Activated CD4-positive, alpha-beta T cell treated with anti-CD3 and anti-CD28 coated beads for 24 hours (primary cell): ENCODE data around the gene CARD14.

ENCODE experiments used
- DNase-seq, 2 donors: peaks; one replicate each; pipeline ENCODE4 v3.0.0-alpha.2; 2020; ENCODE audit warnings: low read depth in 2 of 2

The CARD14 gene

DNA sequence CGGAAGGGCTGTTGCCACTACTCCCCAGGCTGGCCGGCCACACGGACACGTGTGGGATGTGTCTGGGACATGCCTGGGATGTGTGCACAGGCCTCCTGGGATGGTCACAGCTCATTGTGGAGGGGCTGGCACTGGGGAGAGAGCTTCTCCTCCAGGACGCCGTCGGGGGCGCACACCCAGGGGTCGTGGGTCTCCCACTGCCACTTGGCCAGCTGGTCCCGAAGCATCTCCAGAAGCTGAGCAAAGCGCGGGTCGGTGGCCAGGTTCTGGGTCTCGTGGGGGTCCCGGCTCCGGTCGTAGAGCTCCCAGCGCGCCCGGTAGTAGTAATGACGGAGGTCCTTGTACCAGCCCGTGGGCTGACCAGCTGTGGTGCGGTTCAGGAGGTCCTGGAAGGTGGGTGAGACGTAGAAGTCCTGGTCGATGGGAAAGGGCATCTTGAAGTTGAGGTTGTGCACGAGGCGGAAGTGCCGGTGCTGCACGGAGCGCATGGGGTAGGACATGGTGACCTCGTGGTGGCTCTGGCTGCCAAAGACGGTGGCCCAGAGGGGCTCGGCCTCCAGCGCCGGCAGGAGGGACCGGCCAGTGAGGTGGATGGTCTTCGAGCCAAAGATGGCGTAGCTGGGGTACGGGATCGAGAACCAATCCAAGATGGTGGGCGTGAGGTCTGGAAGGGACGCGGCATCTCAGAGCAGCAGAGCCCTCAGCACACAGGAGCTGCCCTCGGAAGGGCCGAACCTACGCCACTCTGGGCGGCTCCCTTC lies 40.7 kb downstream of the CARD14 start:
- DNase-seq = no peak

DNA sequence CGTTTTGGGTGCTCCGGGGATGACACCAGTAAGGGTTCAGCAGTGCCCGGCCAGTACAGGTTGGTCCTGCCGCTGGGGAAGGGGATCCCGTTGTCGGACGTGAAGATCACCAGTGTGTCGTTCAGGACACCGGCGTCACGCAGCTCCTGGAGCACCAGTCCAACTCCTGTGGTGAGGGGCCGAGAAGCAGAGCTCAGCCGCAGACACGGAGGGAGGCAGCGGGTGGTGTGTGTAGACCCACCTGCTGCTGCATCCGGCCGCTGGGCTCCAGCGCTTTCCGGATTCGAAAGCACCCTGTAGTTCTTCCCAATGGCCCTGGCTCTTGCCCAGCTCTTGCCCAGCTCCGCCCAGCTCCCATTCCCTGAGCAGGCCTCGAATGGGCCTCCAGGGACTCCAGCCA lies 42.3 kb downstream of the CARD14 start:
- DNase-seq = no peak

DNA sequence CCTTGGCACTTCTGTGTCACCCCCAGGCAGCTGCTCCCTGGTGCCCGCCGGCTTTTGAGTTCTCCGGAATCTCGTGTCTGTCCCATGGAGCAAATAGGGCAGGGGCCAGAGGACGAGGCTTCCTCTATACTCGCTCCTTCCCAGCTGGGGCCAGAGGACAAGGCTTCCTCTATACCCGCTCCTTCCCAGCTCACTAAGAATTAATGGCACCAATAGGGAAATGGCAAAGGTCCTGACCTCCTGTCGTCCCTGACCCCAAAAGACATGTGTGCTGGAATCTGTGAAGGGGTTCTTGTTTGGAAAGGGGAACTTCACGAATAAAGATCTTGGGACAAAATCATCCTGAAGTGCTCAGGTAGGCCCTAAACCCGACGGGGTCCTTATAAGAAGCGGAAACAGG lies 42.7 kb downstream of the CARD14 start:
- no peak for DNase-seq

DNA sequence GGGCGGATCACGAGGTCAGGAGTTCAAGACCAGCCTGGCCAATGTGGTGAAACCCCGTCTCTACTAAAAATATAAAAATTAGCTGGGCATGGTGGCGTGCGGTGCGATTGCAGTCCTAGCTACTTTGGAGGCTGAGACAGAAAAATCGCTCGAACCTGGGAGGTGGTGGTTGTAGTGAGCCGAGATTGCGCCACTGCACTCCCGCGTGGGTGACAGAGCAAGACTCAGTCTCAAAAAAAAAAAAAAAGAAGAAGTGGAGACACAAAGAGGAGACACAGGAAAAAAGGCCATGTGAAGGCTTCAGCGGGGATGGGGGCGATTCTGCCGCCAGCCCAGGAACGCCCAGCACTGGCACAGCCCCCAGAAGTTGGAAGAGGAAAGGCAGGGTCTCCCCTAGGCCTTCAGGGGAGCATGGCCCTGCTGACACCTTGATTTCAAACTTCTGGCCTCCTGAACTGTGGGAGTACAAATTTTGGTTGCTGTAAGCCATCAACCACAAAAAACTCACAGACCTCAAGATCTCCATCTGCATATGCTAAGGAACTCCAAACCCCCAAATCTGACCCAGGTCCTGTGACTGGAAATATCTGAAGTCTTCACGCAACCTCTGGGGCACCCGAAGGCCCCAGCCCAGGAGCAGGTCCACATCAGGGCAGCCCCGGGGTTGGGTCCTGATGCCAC lies 43.3 kb downstream of the CARD14 start:
- no peak for DNase-seq

DNA sequence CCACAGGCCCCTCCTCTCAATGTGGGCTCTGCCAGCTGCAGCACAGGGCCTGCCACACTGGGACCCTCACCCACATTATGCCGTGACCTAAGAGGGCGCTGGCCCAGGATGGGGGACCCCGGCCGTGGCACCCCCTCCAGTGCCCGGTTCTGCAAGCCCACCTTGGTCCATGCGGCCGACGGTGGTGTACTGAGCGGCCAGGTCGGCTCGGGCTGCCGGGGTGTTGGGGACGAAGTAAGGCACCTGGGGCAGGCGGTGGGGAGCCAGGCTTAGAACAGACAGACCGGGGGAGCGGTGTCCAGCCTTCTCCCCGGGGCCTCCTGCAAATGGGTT lies 43.8 kb downstream of the CARD14 start:
- no peak for DNase-seq

DNA sequence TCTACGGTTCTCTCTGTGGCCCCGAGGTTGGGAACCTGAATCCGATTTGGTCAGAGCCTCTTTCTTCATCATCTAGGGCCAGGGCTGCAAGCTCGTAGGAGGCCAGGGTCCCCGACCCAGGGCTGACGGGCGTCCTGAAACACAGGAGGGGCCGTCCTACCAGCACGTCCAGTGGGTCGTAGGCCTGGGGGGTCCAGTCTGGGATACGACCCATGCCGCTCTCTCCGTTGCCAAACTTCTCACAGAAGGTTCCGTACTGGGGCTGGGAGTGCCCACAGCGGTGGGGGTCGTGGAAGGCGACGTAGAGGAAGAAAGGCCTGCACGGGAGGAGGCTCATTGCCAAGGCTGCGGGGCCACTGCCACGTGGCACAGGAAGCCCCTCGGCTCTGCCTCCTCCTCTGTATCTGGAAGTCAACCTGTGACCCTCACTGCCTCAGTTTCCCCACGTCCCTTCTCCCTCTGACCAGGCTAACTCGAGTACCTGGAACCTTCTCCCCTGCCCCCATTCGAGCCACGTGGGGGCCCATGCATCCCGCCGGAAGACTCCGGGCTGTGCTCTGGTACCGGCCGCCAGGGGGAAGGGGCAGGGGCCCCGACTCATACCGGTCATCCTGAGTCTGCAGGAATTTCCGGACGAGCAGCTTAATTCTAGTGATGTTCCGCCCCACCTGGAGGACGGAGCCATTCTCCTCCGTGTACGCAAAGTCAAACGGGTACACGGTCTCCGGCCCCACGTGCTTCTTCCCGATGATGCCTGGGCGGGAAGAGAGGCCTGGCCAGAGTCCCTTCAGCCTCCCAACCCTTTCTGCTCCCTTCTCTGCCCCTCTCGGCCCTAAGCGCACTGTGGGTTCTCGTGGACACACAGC lies 44.4 kb downstream of the CARD14 start:
- DNase-seq = no peak

DNA sequence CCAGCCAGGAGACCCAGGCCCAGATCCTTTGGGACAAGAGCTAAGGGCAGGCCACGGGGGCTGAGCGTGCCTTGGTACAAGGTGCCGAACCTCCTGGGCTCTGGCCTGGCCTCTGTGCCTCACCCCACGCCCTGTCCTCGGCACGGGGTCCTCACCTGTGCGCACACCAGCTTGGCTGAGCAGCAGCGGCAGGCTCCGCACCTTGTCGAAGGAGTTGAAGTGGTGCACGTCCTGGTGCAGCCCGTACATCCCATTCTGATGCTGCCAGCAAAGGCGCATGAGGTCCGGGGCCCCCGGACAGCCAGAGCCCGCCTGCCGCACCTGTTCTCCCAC lies 45.0 kb downstream of the CARD14 start:
- no peak for DNase-seq

DNA sequence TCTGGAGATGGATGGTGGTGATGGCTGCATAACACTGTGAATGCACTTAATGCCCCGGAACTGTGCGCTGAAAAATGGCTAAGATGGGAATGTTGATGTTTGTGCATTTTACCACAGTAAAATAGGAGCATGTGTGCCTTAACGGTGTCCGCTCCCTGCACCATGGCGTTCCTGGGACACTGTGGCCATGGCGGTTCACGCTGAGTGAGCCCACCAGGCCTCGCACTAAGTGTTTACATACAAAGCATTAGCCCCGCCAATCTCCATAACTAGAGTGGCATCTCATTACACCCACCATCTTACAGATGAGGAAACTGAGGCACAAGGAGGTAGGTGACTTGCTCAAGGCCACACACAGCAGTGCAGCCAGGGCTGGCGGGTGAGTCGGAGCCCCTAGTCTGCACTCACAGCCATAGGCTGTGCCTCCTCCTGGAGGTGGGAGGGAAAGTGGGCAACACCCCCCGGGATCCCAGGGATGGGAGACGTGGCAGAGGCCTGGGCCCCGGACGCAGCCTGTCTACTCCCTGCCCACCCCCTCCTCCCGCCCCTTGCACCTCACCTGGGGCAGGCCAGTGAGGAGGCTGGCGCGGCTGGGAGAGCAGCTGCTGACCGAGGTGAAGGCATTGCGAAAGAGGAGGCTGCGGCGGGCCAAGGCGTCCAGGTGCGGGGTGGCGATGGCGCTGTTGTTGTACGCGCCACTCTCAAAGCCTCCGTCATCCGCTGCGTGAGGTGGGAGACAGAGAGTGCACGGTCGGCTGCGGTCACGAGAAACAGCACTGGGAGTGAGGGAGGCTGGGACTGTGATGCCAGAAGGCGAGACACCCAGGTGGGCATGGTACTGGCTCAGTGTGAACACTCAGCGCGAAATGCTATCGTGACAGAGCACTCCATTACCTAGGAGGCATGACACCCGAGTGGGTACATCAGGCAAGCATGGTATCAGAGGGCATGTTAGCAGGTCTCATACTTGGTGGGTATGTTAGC lies 46.9 kb downstream of the CARD14 start:
- no peak for DNase-seq

DNA sequence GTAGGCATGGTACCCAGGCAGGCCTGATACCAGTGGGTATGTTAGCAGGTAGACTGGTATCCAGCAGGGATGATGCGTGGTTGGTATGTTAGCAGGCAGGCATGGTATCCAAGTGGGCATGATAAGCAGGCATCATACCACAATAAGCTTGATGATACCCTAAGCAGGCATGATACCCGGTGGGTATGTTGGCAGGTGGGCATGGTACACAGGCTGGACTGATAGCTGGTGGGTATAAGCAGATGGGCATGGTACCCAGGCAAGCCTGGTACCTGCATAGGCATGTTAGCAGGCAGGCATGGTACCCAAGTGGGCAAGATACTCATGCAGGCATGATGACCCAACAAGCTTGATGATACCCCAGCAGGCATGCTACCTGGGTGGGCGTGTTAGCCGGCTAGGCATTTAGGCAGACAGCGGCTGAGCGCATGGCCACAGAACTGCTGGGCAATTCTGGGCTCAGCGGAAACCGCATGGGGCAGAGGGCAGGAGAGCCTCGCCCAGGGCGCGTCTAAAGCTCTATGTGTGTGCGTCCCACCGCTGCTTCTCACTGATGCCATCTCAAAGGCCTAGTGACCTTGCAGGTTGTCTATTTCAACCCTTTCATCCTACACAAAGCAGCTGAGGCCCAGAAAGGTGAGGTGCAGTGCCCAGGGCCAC lies 48.0 kb downstream of the CARD14 start:
- DNase-seq = no peak

DNA sequence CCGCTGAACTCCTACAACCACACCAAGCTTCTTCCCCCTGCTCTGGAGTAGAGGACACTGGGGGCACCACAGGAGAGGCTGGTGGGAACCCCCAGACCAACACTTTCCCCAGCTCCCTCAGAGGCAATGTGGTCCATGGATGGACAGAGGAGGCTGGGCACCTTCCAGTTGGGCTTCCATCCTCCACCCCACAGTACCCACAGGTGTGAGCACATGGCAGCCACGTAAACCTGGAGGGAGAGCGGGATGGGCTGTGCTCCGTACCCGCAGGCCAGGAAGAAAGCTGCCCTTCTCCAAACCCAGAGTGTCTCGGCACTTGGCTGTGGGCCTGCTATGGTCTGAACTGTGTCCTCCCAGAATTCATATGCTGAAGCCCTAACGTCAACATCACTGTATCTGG lies 48.6 kb downstream of the CARD14 start:
- DNase-seq = no peak

DNA sequence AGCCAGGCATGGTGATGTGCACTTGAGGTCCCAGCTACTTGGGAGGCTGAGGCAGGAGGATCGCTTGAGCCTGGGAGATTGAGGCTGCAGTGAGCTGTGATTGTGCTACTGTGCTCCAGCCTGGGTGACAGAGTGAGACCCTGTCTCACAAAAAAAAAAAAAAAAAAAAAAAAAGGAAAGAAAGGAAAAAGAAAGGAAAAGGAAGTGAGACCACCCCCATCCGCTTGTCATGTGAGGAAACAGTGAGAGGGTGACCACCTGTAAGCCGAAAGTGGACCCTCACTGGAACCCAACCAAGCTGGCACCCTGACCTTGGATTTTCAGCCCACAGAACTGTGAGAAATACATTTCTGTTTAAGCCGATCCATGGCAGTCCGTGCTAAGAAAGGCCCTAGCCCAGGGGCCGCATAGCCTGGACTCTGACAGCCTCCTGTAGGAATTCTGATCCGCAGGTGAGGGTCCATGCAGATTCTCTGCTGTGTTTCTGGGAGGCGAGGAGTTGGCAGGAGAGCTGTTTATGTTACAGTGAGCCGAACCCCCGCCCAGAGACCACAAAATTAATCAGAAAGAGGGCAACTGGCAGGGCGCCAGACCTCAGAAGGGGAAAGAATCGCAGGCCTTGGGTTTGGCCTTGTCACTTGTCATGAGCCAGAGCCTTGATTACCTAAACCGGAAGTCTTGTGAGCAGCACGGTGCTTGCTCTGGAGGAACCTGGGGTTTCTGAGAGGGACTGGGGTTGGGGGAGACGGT lies 49.4 kb downstream of the CARD14 start:
- peak; percentile 89 to 92 for DNase-seq

DNA sequence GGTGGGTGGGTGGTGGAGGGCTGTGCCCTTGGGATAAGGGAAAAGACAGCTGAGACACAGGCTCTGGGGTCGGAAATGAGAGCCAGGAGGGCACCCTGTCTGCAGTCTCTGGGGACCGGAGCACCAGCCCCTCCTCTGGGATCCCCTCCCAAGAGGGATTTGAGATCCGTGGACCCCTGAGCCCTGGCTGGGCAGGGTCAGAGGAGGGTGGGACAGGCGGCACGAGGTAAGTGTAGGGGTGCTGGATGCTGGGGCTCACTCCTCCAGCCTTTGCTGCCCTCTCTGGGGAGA lies 49.9 kb downstream of the CARD14 start:
- DNase-seq = no peak

DNA sequence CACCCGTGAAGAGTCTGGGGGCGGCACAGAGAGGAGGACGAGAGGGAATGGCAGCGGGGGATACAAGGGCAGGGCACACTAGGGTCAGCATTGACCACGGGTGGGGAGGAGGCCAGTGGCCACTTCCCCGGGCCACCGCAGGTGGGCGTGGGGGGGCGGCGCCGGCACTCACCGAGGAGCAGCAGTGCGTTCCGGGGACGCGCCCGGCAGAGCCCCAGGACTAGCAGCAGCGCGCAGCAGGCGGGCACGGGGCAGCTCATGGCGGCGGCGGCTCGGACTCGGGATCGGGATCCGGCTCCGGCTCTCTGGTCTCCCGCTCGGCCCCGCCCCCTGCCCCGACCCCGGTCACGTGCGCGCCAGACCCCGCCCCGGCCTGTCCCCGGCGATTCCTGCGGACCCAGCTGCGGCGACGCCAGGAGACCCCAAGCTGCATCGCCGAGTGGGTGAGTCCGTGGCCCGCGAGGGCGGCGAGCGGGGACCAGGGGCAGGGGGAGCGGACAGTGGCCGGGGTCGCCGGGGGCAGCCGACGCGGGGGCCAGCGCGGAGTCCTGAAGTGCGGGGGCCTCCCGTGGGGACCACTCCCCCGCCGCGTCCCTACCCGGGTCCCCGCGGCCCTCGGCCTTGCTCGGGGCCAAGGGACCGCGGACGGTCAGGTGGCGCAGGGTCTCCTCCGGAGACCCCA lies 50.4 kb downstream of the CARD14 start, which contains the start of the genes SGSH and SLC26A11:
Gene SGSH (minus strand): TSS at position 280 of the 682 bp plus-strand sequence. CDS start 20 bp downstream, at position 260.
Gene SLC26A11 (plus strand): TSS at position 374 of the 682 bp plus-strand sequence. CDS start 1,134 bp downstream, outside the sequence.
- DNase-seq = peak; percentile 53 to 71

DNA sequence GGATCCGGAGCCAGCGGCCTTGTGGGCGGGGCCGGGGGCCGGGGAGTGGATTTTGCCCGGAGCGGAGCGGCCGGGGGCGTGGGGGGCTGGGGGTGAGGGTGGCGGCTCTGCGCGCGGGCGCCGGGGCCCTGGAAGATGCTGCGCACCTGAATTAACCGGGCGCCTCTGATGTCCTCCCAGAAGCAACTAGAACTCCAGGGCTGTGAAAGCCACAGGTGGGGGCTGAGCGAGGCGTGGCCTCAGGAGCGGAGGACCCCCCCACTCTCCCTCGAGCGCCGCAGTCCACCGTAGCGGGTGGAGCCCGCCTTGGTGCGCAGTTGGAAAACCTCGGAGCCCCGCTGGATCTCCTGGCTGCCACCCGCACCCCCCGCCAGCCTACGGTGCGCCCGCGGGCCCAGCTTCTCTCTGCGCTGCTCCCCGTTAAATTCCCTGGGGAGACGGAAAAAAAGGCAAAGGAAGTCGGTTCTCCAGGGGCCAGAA lies 50.9 kb downstream of the CARD14 start:
- no peak for DNase-seq

DNA sequence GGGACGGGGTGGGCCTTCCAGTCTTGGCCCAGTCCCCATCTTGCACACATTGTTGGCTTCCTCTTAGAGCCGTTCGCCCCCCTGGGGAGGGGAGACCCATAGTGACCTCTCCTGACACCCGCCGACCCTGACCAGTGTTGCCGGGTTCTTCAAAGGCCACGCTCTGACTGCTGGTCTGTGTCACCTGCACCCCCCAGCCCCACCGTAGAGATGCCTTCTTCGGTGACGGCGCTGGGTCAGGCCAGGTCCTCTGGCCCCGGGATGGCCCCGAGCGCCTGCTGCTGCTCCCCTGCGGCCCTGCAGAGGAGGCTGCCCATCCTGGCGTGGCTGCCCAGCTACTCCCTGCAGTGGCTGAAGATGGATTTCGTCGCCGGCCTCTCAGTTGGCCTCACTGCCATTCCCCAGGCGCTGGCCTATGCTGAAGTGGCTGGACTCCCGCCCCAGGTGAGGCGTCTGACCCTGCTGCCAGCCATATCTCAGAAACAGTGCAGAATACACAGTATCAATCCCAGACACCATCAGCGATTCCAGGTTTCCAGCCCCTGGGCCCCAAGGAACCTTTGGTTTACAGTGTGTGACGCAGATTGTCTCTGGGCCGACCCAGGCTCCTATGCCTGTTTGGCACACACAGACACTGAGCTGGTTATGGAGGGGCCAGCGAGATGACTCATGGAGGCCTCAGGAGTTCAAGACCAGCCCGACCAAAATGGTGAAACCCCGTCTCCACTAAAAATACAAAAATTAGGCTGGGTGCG lies 51.7 kb downstream of the CARD14 start:
- no peak for DNase-seq

DNA sequence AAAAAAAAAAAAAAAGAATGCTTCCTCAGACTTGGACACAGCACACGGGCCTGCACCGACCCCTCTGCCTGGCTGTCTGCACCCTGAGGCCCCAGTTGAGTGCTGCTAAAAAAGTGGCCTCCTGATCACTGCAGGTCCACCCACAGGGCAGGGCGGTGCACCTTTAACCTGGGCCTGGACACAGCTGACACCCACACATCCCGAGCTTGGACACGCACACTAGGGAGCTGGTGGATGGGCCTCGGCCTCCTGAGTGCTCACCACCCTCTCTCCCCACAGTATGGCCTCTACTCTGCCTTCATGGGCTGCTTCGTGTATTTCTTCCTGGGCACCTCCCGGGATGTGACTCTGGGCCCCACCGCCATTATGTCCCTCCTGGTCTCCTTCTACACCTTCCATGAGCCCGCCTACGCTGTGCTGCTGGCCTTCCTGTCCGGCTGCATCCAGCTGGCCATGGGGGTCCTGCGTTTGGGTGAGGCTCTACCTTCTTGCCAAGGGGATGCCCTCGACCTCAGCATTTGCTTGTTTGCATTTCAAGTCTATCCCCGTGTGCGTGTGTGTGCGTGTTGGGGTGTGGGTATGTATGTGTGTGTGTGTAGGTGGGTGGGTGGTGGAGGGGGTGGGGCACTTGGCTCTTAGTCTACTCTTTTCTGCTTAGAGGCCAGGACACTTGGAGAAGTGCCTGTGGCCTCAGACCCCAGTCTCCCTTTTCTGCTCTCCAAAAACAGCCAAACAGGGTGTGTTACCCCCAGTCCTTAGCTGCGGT lies 52.7 kb downstream of the CARD14 start:
- no peak for DNase-seq

DNA sequence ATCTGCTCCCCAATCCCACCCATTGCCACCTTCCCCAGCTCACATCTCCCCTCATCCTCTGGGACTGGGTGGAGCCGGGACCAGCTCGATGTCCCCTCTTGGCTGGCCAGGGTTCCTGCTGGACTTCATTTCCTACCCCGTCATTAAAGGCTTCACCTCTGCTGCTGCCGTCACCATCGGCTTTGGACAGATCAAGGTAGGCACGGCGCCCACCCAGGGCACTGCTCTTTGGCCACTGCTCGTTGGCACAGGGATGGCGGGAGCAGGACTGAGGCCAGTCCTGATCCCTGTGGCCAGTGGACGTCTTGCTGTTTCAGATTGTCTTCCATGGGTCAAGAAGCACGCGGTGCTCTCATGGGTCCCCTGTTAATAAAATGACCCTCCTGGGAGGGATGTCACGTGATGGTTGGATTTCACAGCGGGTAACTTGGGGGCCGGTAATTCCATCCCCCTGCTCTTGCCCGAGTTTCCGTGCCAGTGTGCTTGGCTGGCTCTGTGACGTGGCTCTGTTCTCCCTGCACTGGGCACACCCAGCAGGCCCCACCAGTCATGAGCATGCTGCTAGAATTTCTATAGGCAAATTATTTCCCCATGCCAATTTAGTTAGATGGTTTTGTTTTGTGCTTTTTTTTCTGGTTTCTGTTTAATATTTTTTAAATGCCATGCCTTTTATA lies 53.4 kb downstream of the CARD14 start:
- DNase-seq = no peak
